HG03095 (cell line): ENCODE results near the gene SDK2.
"Not testable (repeated sequence)": the region's sequence is repeated elsewhere in the genome, so short reads cannot be mapped to it uniquely, and the experiment has no call there.

Source experiments
- ATAC-seq: cut with Tn5 transposase; IDR thresholded peaks from one replicate; pipeline ENCODE4 v1.9.1; 2021; ENCODE audit warnings: moderate library complexity; ENCODE audit not compliant: unreplicated experiment

The SDK2 gene

DNA sequence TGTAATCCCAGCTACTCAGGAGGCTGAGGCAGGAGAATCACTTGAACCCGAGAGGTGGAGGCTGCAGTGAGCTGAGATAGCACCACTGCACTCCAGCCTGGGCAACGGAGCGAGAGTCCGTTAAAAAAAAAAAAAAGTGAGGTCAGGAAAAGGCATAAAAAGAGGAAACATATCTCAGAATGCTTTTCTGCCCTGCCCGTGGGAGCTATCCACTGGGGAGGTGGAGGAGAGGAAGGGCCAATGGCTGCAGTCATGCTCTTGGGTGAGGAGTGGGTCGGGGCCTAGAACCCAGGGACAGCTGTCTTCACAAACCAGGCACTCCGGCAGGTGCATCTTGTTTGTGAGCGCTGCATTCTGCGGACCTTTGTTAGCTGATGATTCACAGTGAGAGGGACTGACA is 272.4 kb downstream of the SDK2 start:
- no peak for ATAC-seq

- ATAC-seq = no peak
Observed at GRCh38 chr17:73371285-73371684, 273.0 kb downstream of the SDK2 start.

GRCh38 chr17:73369817-73370490 is 274.3 kb downstream of the SDK2 start:
- ATAC-seq = not testable (repeated sequence)

DNA sequence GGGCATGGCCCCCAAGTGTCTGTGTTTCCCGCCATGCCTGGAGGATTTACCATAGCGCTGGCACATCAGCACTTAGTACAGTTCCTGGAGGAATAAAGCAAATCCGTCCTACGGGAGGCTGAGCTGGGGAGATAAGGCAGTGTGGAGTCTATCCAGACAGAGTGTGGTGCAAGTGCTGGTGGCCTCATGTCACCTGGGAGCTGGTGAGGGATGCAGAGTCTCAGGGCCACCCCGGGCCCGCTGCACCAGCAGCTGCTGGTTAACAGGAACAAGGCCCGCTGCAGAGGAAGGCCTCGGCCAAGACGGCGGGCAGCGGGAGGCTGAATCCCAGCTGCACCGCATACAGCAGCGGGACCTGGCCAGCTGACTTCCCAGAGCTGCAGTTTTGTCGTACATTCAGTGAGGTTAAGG is 275.1 kb downstream of the SDK2 start:
- no peak for ATAC-seq

DNA sequence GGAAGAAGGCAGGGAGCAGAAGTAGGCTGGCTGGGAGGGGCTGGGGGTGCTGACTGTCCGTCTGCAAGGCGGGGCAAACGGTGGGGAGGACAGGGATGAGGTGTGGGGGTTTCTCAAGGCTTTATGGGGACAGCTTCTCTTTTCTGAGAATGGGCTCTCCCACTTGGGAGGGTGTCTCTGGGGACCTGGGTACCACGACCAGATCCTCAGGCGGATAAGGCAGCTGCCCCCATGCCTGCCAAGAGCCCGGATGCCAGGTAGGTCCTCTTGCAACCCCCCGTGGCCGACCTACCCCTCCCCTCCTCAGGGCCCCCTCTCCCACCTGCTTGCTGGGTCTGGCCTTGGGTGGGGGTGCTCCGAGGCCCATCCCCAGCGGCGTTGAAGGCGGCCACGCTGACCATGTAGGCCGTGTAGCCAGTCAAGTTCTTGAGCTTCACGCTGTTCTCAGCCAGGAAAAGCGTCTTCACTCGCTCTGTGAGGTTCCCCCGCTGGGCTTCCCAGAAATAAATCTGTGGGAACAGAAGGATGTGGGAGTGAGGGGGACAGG is 276.1 kb downstream of the SDK2 start:
- no peak for ATAC-seq

GRCh38 chr17:73365906-73366623 is 278.2 kb downstream of the SDK2 start:
- no peak for ATAC-seq

DNA sequence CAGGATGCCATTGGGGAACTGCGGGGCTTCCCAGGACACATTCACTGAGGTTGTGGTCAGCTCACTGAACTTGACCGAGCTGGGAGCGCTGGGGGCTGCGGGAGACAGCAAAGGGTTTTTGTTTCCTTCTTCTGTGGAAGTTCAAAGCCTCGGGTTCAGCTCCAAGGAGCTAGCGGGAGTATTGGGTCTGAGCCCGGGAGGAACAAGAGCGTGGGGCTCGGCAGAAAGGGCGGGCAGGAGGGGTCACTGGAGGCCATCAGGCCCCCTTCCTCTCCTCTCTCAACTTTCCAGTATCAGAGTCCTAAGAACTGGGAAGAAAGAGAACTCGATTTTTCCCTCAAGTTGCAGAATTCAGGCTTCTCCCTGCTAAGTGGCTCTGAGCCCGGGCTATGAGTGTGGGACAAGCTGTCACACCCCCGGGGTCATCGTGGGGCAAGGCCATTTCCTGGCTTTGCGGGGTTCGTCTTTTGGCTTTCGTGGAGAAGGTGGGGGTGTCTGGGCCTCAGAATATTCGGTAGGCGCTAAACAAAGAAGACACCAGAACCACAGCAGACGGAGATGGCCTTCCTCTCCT is 278.9 kb downstream of the SDK2 start:
- no peak for ATAC-seq

GRCh38 chr17:73364155-73364522 is 280.1 kb downstream of the SDK2 start:
- no peak for ATAC-seq

DNA sequence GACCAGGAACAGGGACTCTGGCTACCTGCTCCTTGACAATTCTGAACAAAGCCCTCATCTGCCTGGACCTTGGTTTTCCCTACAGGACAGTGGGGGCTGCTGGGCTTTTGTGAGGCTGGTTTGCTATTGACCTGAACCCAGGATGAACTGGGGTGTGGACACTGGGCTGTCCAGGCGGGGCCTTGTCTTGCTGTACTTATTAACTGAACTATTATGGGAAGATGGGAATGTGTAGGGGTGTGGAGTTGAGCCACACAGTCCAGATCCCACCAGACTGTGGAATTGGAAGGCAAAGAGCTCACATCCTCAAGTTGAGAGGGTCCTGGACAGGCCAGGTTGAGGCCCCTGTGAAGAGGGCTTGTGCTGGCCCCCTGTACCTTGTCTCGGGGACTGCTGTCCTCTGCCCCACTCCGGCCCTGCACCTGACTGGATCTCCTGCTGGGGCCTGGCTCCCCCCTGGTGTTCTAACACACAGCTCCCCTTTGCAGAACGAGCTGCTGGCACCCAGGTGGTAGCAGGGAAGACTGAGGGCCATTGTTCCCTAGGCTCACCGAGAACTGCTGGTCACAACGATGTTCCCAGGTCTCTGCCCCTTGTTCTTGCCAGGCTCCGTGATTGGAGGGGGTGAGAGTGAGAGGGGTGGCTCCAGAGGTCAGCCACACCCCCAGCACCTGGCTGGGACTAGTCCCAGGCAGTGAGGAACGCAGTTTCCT is 280.6 kb downstream of the SDK2 start:
- ATAC-seq = no peak

- no peak for ATAC-seq
Observed at GRCh38 chr17:73362697-73363096, 281.5 kb downstream of the SDK2 start.

GRCh38 chr17:73360961-73361761 is 283.1 kb downstream of the SDK2 start:
- no peak for ATAC-seq

GRCh38 chr17:73359987-73360410 is 284.2 kb downstream of the SDK2 start:
- no peak for ATAC-seq

GRCh38 chr17:73359352-73359751 is 284.9 kb downstream of the SDK2 start:
- ATAC-seq = no peak

DNA sequence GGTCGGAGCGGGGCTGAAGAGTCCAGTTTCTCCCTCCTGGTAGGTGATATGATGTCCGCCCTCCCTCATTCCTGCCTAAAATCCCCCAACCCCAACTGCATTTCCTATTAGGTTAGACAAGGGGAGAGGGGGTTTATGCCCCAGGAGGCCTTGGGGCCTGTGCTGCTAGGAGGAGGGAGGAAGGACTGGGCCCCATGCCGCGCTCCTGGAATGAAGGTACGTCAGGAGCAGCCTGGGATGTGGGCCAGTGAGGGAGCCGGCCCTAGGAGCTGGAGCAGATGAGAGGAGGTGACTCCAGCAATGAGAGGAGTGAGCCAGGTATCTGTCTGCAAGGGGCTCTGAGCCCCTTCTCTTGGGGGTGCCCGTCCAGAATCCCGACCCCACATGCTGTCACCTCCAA is 285.6 kb downstream of the SDK2 start:
- ATAC-seq = no peak

- no peak for ATAC-seq
Observed at GRCh38 chr17:73357981-73358380, 286.3 kb downstream of the SDK2 start.

- no peak for ATAC-seq
Observed at GRCh38 chr17:73357318-73357717, 286.9 kb downstream of the SDK2 start.

DNA sequence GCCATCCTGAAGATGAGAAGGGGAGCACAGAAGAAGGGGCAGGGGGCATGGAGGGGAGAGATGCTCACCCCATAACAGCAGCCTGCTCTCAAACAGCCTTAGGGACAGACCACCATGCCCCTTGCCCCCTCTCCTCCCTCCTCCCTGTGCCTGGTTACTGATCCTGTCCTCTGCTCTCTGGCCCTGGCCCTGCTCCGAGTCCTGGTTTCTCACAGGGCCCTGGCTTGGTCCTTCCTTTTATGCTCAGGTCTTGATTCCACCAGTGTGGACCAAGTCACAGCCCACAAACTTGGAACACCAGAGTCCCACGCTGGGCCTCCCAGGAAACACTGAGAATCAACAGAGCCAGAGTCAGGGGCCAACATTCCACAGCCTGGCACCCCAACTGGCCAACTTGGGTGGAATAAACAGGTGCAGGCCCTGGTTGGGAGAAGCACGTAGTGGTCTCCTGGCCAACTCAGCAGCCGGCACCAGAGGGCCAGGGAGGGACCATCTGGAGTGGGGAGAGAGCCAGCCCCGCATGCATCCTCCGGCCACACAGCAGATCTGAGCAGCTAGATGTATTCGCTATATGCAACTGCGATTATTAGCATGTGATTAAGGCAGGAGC is 287.6 kb downstream of the SDK2 start:
- no peak for ATAC-seq

DNA sequence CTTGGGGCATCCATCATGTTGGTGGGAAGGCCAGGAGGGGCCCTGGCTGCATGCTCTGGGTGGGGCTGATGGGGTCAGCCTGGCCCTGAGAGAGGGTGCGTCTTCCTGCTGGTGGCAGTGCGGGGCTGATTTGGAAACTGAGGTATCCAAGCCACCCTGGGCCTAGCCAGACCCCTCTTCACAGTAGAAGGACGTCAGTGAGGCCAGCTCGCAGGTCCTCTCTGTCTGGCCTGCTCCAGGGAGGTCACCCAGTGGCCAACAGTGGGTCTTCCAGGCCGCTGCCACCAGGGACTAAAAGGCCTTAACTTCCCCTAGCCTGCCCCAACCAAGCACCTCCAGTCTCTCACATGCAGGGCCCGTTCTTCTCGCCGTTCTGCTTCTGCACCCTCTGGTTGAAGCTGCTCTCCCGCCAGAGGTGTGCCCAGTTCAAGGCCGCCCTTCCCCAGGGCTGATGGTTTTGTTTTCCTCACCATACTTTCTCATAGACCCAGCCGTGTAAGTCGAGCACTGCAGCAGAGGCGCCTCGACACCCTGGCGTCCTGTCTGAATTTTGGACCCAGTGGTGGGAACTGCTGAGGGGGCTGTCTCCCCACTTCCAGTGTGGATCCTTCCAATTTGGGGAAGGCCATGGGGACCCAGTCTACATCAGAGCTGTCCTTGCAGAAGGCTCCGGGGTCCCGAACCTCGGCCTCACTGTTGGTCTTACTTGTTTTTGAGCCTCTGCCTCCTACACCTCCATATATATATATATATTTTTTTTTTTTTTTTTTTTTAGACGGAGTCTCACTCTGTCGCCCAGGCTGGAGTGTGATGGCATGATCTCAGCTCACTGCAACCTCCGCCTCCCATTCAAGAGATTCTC is 289.6 kb downstream of the SDK2 start:
- ATAC-seq = no peak

DNA sequence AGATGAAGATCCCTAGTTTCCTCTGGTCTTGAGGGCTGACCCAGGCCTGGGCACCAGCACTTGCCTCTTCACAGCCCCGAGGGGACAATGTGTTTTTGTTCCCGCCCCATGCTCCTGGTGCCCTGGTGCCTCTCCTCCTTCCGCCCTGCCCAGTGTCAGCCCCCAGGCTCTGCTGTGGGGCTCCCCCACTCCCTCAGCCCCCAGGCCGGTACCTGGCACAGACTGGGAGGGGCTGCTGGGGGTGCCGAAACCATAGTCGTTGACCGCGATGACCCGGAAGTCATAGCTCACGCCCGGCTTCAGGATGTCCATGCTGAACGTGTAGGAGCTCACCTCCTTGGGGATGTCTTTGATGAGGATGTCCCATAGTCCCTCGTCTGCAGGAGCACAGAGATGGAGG is 292.0 kb downstream of the SDK2 start:
- no peak for ATAC-seq
